ENCODE results near the gene IKZF2. TPM values are rescaled to one million over a fixed set of nuclear protein-coding genes. Genes with fewer than 3 reads are reported as not detected.

Gene IKZF2
- total RNA-seq, 1 donor from 2014 or later, result 1.7 TPM

DNA sequence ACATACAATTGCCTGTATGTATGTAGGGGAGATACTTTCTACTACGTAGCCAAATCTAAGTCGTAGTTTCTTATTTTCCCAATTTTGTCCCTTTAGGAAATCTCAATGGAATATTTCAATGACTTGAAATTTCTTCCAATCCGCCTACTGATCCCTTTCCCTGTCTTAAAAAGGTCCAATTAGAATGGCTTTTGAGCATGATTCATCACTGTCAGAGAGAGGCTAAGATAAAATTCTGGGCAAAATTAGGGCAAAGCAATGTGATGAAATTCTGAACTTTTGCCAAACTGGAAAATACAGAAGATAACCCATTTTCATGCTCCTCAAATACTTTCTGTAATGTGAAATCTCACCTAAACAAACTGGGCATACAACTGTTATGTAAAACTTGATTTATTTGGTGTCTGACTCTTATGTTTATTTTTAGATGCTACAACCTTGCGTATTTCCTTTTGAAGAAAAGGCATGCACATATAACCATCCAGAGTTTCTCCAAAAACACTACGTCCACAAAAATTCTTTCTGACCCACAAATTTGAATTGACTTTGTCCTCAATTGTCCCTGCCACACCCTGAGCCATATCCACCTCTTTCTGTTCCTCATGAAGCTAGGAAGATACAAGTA is 147.1 kb downstream of the IKZF2 start:
- Mint-ChIP-seq H3K27me3 (peaks cover 4% of the 10 kb centered on the region), H3K9me3 (peaks cover 2% of the 10 kb centered on the region), H3K27ac (no peak overlapping the region), H3K36me3 (ENCODE audit: low read depth) (no peaks in the 10 kb centered on the region), H3K4me1 (no peaks in the 10 kb centered on the region), H3K4me3 (no peak overlapping the region)
- intact Hi-C loops (cut with micrococcal nuclease), result no loop called here
- DNase-seq, result no peak

DNA sequence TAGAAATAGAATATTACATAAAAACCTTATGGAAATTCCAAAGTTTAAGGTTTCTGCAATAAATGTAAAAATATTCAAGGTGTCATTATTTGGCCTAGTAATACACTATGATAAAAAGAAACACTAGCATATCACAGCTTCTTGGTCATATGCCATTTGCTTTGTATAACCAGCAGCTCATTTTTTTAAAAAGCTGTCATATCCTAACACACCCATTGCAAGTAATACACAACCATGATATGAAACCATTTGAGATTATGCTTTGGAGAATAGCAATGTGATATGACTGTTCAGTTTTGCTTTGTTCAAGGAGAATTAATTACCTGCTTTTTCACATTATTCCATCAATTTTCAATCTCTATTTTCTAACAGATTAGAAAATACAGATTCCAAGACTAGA is 149.0 kb downstream of the IKZF2 start:
- intact Hi-C loops (cut with micrococcal nuclease), result no loop called here

GRCh38 chr2:213001297-213001910 is 150.0 kb downstream of the IKZF2 start:
- intact Hi-C loops (cut with micrococcal nuclease), result no loop called here
- no peaks in the 10 kb centered on the region for H3K4me1 Mint-ChIP-seq
- no peak overlapping the region for H3K27ac Mint-ChIP-seq
- no peaks in the 10 kb centered on the region for H3K36me3 Mint-ChIP-seq (ENCODE audit: low read depth)
- H3K9me3 Mint-ChIP-seq, result no peaks in the 10 kb centered on the region
- H3K27me3 Mint-ChIP-seq, result peaks cover 2% of the 10 kb centered on the region
- no peak for DNase-seq
- H3K4me3 Mint-ChIP-seq, result no peak overlapping the region

More for the DNA sequence above, 149.0 kb downstream of the IKZF2 start:
- no peaks in the 10 kb centered on the region for H3K4me1 Mint-ChIP-seq
- no peaks in the 10 kb centered on the region for H3K36me3 Mint-ChIP-seq (ENCODE audit: low read depth)
- DNase-seq, result no peak
- H3K27me3 Mint-ChIP-seq, result peaks cover 2% of the 10 kb centered on the region
- no peak overlapping the region for H3K4me3 Mint-ChIP-seq
- no peaks in the 10 kb centered on the region for H3K9me3 Mint-ChIP-seq
- H3K27ac Mint-ChIP-seq, result no peak overlapping the region

DNA sequence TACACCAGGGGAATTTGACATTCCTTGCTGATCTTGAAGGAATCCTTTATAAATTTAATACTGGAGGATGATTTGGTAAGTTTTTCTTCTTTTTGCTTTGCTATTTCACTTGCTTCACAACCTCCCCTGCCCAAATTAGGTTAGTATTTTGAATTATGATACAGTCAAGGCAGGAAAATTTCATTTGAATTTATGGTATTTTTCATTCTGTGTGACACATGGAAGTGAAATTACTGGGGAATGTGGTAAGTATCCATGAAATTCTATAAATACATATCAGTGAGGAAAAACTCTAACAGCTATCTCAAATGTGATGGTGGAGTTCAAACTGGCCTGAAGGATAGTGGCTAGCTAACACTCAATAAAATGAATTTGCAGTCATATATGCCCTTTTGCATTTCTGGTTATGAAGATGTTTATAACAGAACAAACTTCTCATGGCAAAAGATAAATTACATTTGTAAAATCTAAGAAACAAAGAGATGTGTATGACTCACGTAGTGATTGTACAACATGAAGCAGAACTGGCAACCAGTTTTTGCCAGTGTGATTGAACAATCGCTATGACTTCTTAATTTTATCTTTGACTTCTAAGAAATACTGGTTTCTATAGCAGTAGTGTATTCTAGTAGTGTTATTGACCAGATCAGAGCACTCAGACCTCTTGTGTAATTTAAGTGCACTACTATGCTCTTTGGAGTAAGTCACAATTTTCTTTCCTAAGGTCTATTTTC is 152.6 kb downstream of the IKZF2 start:
- peaks cover 2% of the 10 kb centered on the region for H3K27me3 Mint-ChIP-seq
- H3K9me3 Mint-ChIP-seq, result no peaks in the 10 kb centered on the region
- no peak overlapping the region for H3K4me3 Mint-ChIP-seq
- H3K27ac Mint-ChIP-seq, result no peak overlapping the region
- intact Hi-C loops (cut with micrococcal nuclease), result no loop called here
- no peaks in the 10 kb centered on the region for H3K36me3 Mint-ChIP-seq (ENCODE audit: low read depth)
- no peak for DNase-seq
- H3K4me1 Mint-ChIP-seq, result no peaks in the 10 kb centered on the region

GRCh38 chr2:212997526-212998020 is 153.8 kb downstream of the IKZF2 start:
- H3K9me3 Mint-ChIP-seq, result no peaks in the 10 kb centered on the region

GRCh38 chr2:212995920-212996319 is 155.5 kb downstream of the IKZF2 start:
- intact Hi-C loops (cut with micrococcal nuclease), result no loop called here
- DNase-seq, result no peak
- H3K27me3 Mint-ChIP-seq, result no peaks in the 10 kb centered on the region
- no peak overlapping the region for H3K4me3 Mint-ChIP-seq
- H3K9me3 Mint-ChIP-seq, result no peaks in the 10 kb centered on the region
- H3K36me3 Mint-ChIP-seq (ENCODE audit: low read depth), result no peaks in the 10 kb centered on the region
- H3K27ac Mint-ChIP-seq, result no peak overlapping the region
- no peaks in the 10 kb centered on the region for H3K4me1 Mint-ChIP-seq

More at GRCh38 chr2:212997526-212998020, 153.8 kb downstream of the IKZF2 start:
- H3K4me1 Mint-ChIP-seq, result no peaks in the 10 kb centered on the region
- no peak overlapping the region for H3K27ac Mint-ChIP-seq
- DNase-seq, result no peak
- intact Hi-C loops (cut with micrococcal nuclease), result no loop called here
- H3K27me3 Mint-ChIP-seq, result no peaks in the 10 kb centered on the region
- no peaks in the 10 kb centered on the region for H3K36me3 Mint-ChIP-seq (ENCODE audit: low read depth)
- no peak overlapping the region for H3K4me3 Mint-ChIP-seq

DNA sequence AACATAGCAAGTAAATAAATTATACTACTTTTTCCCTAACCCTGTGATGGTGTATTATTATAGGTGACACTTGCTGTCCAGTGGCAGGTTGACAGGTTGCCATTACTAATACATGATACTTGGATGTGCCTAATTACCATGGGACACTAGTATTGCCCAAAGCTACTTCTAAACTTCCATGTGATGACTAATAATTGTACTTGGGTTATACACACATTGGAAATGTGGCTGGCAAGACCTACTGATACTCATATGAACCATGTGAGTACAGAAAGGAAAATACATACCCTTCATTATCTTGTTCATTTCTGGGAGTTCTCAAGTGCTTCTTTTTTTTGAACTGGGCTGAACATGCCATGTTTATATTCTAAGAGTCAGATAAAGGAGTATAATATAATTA is 156.4 kb downstream of the IKZF2 start:
- H3K9me3 Mint-ChIP-seq, result no peaks in the 10 kb centered on the region
- H3K4me3 Mint-ChIP-seq, result no peak overlapping the region
- H3K27ac Mint-ChIP-seq, result no peak overlapping the region
- H3K27me3 Mint-ChIP-seq, result no peaks in the 10 kb centered on the region
- H3K4me1 Mint-ChIP-seq, result no peaks in the 10 kb centered on the region
- H3K36me3 Mint-ChIP-seq (ENCODE audit: low read depth), result no peaks in the 10 kb centered on the region
- DNase-seq, result no peak
- intact Hi-C loops (cut with micrococcal nuclease), result no loop called here

DNA sequence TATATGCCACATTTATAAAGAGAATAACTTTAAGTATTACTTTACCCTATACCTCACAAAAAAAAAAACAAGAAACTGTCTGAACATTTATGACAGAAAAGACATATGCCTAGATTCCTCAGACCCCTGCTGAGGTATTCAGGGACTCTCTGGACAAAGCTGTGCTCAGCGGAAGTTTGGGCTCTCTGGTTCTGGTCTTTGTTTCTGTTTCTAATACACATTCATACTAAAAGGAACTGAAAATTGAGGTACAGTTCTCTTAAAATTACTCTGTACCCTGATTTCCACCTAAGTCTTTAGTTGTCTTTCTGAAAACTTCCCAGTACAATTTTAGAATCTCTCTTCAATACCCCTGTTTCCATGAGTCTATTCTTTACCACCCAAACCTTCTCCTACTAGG is 160.3 kb downstream of the IKZF2 start:
- Mint-ChIP-seq H3K9me3 (no peaks in the 10 kb centered on the region), H3K4me3 (no peak overlapping the region), H3K27ac (no peak overlapping the region), H3K4me1 (no peaks in the 10 kb centered on the region), H3K27me3 (no peaks in the 10 kb centered on the region), H3K36me3 (ENCODE audit: low read depth) (no peaks in the 10 kb centered on the region)
- intact Hi-C loops (cut with micrococcal nuclease), result no loop called here
- DNase-seq, result no peak

- intact Hi-C loops (cut with micrococcal nuclease), result no loop called here
- H3K27me3 Mint-ChIP-seq, result no peaks in the 10 kb centered on the region
- H3K36me3 Mint-ChIP-seq (ENCODE audit: low read depth), result no peaks in the 10 kb centered on the region
- H3K4me3 Mint-ChIP-seq, result no peak overlapping the region
- DNase-seq, result no peak
- no peak overlapping the region for H3K27ac Mint-ChIP-seq
- no peaks in the 10 kb centered on the region for H3K4me1 Mint-ChIP-seq
- no peaks in the 10 kb centered on the region for H3K9me3 Mint-ChIP-seq
These were observed 160.7 kb downstream of the IKZF2 start for GRCh38 chr2:212990697-212991096.

GRCh38 chr2:212987492-212987891 is 163.9 kb downstream of the IKZF2 start:
- H3K27me3 Mint-ChIP-seq, result no peaks in the 10 kb centered on the region
- intact Hi-C loops (cut with micrococcal nuclease), result no loop called here
- no peak overlapping the region for H3K4me3 Mint-ChIP-seq
- no peaks in the 10 kb centered on the region for H3K36me3 Mint-ChIP-seq (ENCODE audit: low read depth)
- no peaks in the 10 kb centered on the region for H3K9me3 Mint-ChIP-seq
- H3K4me1 Mint-ChIP-seq, result no peaks in the 10 kb centered on the region
- H3K27ac Mint-ChIP-seq, result no peak overlapping the region
- no peak for DNase-seq

DNA sequence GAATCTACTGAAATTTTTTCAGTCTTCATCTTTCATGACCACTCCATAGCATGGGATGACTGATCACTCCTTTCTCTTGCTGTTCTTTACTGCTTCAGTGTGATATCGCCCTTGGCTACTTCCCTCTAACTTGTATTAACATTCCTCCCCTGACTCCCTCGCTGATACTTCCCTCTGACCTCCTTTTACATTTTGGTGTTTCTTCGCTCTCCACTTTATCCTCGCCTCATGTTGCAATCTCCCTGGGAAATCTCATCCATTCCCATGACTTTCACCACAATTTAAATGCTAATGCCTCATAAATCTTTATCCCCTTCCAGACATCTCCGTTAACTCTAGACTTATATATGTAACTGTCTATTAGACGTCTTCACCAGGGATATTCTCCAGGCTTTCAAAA is 167.3 kb downstream of the IKZF2 start:
- peaks cover 5% of the 10 kb centered on the region for H3K4me1 Mint-ChIP-seq
- H3K36me3 Mint-ChIP-seq (ENCODE audit: low read depth), result no peaks in the 10 kb centered on the region
- no peaks in the 10 kb centered on the region for H3K9me3 Mint-ChIP-seq
- H3K27ac Mint-ChIP-seq, result no peak overlapping the region
- no peak for DNase-seq
- H3K27me3 Mint-ChIP-seq, result peaks cover 4% of the 10 kb centered on the region
- no peak overlapping the region for H3K4me3 Mint-ChIP-seq
- intact Hi-C loops (cut with micrococcal nuclease), result no loop called here

GRCh38 chr2:212979799-212980198 is 171.6 kb downstream of the IKZF2 start:
- H3K4me1 Mint-ChIP-seq, result peaks cover 6% of the 10 kb centered on the region

GRCh38 chr2:212979046-212979612 is 172.3 kb downstream of the IKZF2 start:
- Mint-ChIP-seq H3K27me3 (peaks cover 7% of the 10 kb centered on the region), H3K9me3 (no peaks in the 10 kb centered on the region), H3K4me3 (no peak overlapping the region), H3K27ac (no peak overlapping the region), H3K36me3 (ENCODE audit: low read depth) (no peaks in the 10 kb centered on the region), H3K4me1 (peaks cover 6% of the 10 kb centered on the region)
- DNase-seq, result no peak
- intact Hi-C loops (cut with micrococcal nuclease), result no loop called here

More at GRCh38 chr2:212979799-212980198, 171.6 kb downstream of the IKZF2 start:
- no peak overlapping the region for H3K4me3 Mint-ChIP-seq
- H3K9me3 Mint-ChIP-seq, result no peaks in the 10 kb centered on the region
- DNase-seq, result no peak
- peaks cover 7% of the 10 kb centered on the region for H3K27me3 Mint-ChIP-seq
- H3K27ac Mint-ChIP-seq, result no peak overlapping the region
- intact Hi-C loops (cut with micrococcal nuclease), result no loop called here
- H3K36me3 Mint-ChIP-seq (ENCODE audit: low read depth), result no peaks in the 10 kb centered on the region

GRCh38 chr2:212977152-212977551 is 174.3 kb downstream of the IKZF2 start:
- Mint-ChIP-seq H3K4me3 (no peak overlapping the region), H3K9me3 (no peaks in the 10 kb centered on the region), H3K27ac (no peak overlapping the region), H3K36me3 (ENCODE audit: low read depth) (no peaks in the 10 kb centered on the region), H3K27me3 (peaks cover 7% of the 10 kb centered on the region), H3K4me1 (peaks cover 6% of the 10 kb centered on the region)
- intact Hi-C loops (cut with micrococcal nuclease), result no loop called here
- DNase-seq, result no peak

Measured in activated CD4-positive, alpha-beta T cell treated with anti-CD3 and anti-CD28 coated beads, Interleukin-2, amount 10 ng/mL, durations not matched to agents 24 days and 14 days (primary cell).